Measurements from ENCODE around the gene KLF1.
A peak's percentile ranks its signal among the peaks of the same experiment; 100 is the strongest.
"Not testable (repeated sequence)": the region's sequence is repeated elsewhere in the genome, so short reads cannot be mapped to it uniquely, and the experiment has no call there.

KLF1 gene

DNA sequence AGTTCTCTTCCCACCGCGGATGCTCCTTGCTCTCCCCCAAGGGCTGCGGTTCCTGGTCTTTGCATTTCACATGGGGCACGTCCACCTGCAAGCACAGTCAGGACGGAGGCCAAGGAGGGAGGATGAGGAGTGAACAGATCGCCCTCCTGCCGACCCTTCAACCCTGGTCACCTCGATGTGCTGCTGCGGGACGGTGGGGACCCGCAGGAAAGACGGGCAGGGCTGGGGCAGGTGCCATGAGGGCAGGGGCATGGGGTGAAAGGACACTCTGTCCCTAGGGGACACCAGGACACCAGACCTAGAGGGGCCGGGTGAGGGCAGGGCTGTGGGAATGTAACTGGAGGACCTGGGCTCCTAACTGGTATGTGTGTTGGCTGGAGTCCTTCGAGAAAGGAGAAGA is 31.3 kb upstream of the KLF1 start:
- H3K27ac ChIP-seq (ENCODE audit: low read depth, low read length), result no peak overlapping the region
- H3K9ac ChIP-seq (ENCODE audit: low read depth in 1 of 2, low read length in 2 of 2), result no peak overlapping the region
- peaks cover under 1 to 3% of the 10 kb centered on the region in 2 donors for H3K4me1 ChIP-seq (ENCODE audit: control insufficient read depth in 1 of 2, insufficient read depth in 2 of 2, low read length in 2 of 2)
- H3K27me3 ChIP-seq (ENCODE audit: control insufficient read depth in 1 of 2, insufficient read depth in 2 of 2, low read length in 2 of 2), result no peaks in the 10 kb centered on the region
- no peaks in the 10 kb centered on the region for H3K9me3 ChIP-seq (ENCODE audit: control insufficient read depth in 1 of 2, low read length in 2 of 2)
- peaks cover 6 to 10% of the 10 kb centered on the region in 2 donors for H3K36me3 ChIP-seq (ENCODE audit: control insufficient read depth in 1 of 2, insufficient read depth in 2 of 2, low read length in 2 of 2)
- no peak overlapping the region for H3K4me3 ChIP-seq (ENCODE audit: low read depth in 1 of 2, low read length in 2 of 2)

DNA sequence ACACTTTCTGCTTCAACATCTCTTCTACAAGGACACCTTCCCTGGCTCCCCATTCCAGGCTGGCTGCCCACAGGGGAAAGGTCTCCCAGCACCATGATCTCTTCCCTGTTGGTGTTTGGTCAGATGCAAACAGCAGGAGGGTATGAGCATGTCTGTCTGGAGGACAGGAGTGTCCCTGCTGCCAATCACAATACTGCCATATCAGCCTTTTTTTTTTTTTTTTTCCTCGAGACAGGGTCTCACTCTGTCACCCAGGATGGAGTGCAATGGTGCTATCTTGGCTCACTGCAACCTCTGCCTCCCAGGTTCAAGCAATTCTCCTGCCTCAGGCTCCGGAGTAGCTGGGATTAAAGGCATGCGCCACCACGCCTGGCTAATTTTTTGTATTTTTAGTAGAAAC is 28.9 kb upstream of the KLF1 start:
- H3K9ac ChIP-seq (ENCODE audit: low read depth in 1 of 2, low read length in 2 of 2); H3K27ac ChIP-seq (ENCODE audit: low read depth, low read length): not testable (repeated sequence)

DNA sequence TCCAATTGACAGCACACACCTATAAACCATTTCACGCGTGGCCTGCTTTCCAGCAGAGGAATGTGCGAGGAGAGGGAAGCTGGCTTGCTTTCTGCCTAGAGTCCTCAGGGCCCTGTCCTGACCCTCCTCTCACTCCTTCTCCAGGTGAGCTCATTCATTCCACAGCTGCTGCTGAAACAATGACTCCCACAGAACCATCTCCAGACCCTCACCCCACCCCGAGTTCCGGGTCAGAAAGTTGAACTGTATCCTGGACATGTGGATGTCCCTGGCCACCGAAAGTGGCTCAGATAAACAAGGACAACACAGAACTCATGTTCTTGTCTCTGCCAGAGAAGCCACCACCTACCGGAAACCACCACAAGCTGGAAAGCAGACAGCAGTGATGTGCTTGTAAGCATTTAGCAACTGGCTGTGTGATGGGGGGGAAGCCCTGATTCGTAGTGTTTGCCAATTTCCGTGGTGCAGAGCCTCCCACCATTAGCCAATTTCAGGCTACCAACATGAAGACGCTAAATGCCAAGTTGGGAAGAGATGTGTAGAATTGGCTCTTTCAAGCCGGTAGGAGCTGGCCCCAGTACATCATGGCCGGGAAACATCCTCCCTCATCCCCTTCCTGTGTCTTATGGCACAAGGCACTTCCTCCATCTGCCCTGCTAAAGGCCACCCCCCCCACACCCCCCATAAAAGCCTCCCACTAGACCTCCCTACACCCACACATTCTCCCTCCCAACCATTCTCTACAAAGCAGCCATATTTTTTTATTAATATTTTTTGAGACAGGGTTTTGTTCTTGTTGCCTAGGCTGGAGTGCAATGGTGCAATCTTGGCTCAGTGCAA is 27.1 kb upstream of the KLF1 start:
- no peaks in the 10 kb centered on the region for H3K36me3 ChIP-seq (ENCODE audit: control insufficient read depth in 1 of 2, insufficient read depth in 2 of 2, low read length in 2 of 2)
- no peak overlapping the region for H3K9ac ChIP-seq (ENCODE audit: low read depth in 1 of 2, low read length in 2 of 2)
- peak overlapping the region; percentile 5 for H3K27ac ChIP-seq (ENCODE audit: low read depth, low read length)
- peak overlapping the region in 1 of 2 donors; percentile 26 for H3K4me3 ChIP-seq (ENCODE audit: low read depth in 1 of 2, low read length in 2 of 2)
- H3K27me3 ChIP-seq (ENCODE audit: control insufficient read depth in 1 of 2, insufficient read depth in 2 of 2, low read length in 2 of 2), result no peaks in the 10 kb centered on the region
- H3K4me1 ChIP-seq (ENCODE audit: control insufficient read depth in 1 of 2, insufficient read depth in 2 of 2, low read length in 2 of 2), result peaks cover 12 to 15% of the 10 kb centered on the region in 2 donors
- no peaks in the 10 kb centered on the region for H3K9me3 ChIP-seq (ENCODE audit: control insufficient read depth in 1 of 2, low read length in 2 of 2)

More for the DNA sequence above, 28.9 kb upstream of the KLF1 start:
- H3K36me3 ChIP-seq (ENCODE audit: control insufficient read depth in 1 of 2, insufficient read depth in 2 of 2, low read length in 2 of 2); H3K27me3 ChIP-seq (ENCODE audit: control insufficient read depth in 1 of 2, insufficient read depth in 2 of 2, low read length in 2 of 2); H3K9me3 ChIP-seq (ENCODE audit: control insufficient read depth in 1 of 2, low read length in 2 of 2); H3K4me3 ChIP-seq (ENCODE audit: low read depth in 1 of 2, low read length in 2 of 2): not testable (repeated sequence)
- H3K4me1 ChIP-seq (ENCODE audit: control insufficient read depth in 1 of 2, insufficient read depth in 2 of 2, low read length in 2 of 2), result peaks cover 12 to 15% of the 10 kb centered on the region in 2 donors

DNA sequence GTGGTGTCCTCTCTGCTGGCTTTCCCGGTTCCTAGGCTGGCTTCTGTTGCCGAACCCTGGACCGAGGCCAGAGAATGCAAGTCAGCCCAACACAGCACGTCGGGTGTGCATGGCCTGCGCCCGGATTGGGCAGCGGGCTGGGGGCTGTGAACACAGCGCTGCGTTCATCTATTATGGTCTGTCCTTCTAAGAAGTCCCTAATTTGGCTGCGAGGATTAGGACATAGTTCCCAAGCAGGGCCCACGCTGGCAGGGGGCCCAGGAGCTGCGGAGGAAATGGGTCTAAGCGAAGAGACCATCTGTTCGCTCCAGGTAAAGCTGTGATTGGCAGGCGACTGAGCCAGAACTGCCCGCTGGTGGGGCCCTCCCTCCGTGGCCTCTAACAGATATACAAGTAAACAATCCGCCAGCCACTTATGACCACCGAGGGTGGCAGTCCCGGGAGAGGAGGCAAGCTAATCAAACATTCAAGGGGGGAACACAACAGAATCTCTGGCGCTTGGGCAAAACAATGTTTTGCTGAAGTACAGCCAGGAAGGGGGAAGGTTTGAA is 26.1 kb upstream of the KLF1 start:
- Histone ChIP-seq H3K27me3 (ENCODE audit: control insufficient read depth in 1 of 2, insufficient read depth in 2 of 2, low read length in 2 of 2) (no peaks in the 10 kb centered on the region), H3K4me1 (ENCODE audit: control insufficient read depth in 1 of 2, insufficient read depth in 2 of 2, low read length in 2 of 2) (peaks cover 12 to 15% of the 10 kb centered on the region in 2 donors), H3K9ac (ENCODE audit: low read depth in 1 of 2, low read length in 2 of 2) (peak overlapping the region in 1 of 2 donors; percentile 25), H3K9me3 (ENCODE audit: control insufficient read depth in 1 of 2, low read length in 2 of 2) (no peaks in the 10 kb centered on the region), H3K27ac (ENCODE audit: low read depth, low read length) (peak overlapping the region; percentile 5), H3K4me3 (ENCODE audit: low read depth in 1 of 2, low read length in 2 of 2) (peak overlapping the region in 1 of 2 donors; percentile 26), H3K36me3 (ENCODE audit: control insufficient read depth in 1 of 2, insufficient read depth in 2 of 2, low read length in 2 of 2) (no peaks in the 10 kb centered on the region)

DNA sequence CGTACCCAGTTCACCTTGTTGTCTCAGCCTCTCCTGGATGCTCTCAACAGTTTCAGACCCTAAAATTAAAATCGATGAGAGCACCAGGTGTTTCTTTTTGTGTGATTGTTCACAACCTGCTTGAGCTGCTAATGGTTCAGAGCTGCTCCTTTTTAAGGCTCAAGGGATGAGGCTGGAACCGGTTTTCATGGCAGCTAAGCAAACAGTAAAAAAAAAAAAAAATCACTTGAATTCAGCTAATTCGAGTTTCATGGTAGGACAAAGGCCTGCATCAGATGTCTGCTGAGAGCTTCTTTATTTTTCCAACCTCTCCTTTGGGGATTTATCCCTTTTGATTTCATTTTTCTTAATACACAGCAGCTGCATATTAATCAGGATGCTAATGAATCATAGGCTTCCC is 25.6 kb upstream of the KLF1 start:
- H3K36me3 ChIP-seq (ENCODE audit: control insufficient read depth in 1 of 2, insufficient read depth in 2 of 2, low read length in 2 of 2), result no peaks in the 10 kb centered on the region

DNA sequence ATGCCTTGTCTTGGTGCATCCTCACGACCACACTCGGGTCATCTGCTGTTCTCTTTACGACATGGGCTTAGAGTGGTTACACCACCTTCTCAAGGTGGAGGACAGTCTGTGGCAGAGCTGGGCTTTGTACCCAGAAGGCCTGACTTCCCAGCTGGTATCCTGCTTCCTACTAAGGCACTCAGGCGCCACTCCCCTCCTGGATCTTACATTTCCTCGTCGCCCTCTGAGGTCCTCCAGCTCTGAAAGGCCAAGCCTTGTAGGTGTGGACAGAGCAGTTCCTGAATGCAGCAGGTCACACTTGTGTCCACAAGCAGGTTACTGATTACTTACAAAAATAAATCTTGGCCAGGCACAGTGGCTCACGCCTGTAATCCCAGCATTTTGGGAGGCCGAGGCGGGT is 20.2 kb upstream of the KLF1 start:
- H3K9me3 ChIP-seq (ENCODE audit: control insufficient read depth in 1 of 2, low read length in 2 of 2), result no peaks in the 10 kb centered on the region
- no peaks in the 10 kb centered on the region for H3K27me3 ChIP-seq (ENCODE audit: control insufficient read depth in 1 of 2, insufficient read depth in 2 of 2, low read length in 2 of 2)
- no peak overlapping the region for H3K27ac ChIP-seq (ENCODE audit: low read depth, low read length)
- no peak overlapping the region for H3K4me3 ChIP-seq (ENCODE audit: low read depth in 1 of 2, low read length in 2 of 2)
- H3K9ac ChIP-seq (ENCODE audit: low read depth in 1 of 2, low read length in 2 of 2), result no peak overlapping the region
- H3K4me1 ChIP-seq (ENCODE audit: control insufficient read depth in 1 of 2, insufficient read depth in 2 of 2, low read length in 2 of 2), result peaks cover 1% of the 10 kb centered on the region in 2 donors
- H3K36me3 ChIP-seq (ENCODE audit: control insufficient read depth in 1 of 2, insufficient read depth in 2 of 2, low read length in 2 of 2), result no peaks in the 10 kb centered on the region

More for the DNA sequence above, 25.6 kb upstream of the KLF1 start:
- Histone ChIP-seq H3K9me3 (ENCODE audit: control insufficient read depth in 1 of 2, low read length in 2 of 2) (no peaks in the 10 kb centered on the region), H3K9ac (ENCODE audit: low read depth in 1 of 2, low read length in 2 of 2) (peak overlapping the region in 1 of 2 donors; percentile 25), H3K27ac (ENCODE audit: low read depth, low read length) (no peak overlapping the region), H3K4me3 (ENCODE audit: low read depth in 1 of 2, low read length in 2 of 2) (no peak overlapping the region), H3K27me3 (ENCODE audit: control insufficient read depth in 1 of 2, insufficient read depth in 2 of 2, low read length in 2 of 2) (no peaks in the 10 kb centered on the region), H3K4me1 (ENCODE audit: control insufficient read depth in 1 of 2, insufficient read depth in 2 of 2, low read length in 2 of 2) (peaks cover 12 to 15% of the 10 kb centered on the region in 2 donors)

DNA sequence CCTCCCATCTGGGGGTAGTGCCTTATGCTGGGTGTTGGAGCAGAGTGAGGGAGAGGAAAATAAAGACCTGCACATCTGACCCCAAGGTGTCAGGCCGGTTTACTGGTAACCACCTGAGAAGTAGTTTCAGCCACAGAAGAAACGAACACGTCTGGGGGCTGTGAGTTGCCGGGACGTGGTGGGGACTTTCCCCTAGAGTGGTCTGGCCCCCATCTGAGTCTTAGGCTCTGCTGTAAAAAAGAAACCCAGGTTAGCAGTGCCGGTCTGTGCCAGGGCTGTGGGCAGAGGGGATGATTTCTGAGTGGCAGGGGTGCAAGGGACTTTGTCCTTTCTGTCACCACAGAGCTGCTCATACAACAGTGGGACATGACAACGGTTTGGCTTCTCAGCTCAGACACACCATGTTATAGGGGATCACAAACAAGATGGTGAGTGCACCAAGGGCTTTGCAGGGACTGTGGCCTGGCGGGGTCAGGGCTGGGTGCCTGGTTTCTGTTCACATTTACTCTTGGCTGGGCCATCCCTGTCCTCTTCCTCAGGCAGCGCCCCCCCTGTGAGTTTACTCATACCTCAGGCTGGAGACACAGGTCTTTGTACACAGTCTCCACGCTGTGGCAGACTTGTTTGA is 13.0 kb upstream of the KLF1 start:
- H3K9ac ChIP-seq (ENCODE audit: low read depth in 1 of 2, low read length in 2 of 2), result no peak overlapping the region
- H3K36me3 ChIP-seq (ENCODE audit: control insufficient read depth in 1 of 2, insufficient read depth in 2 of 2, low read length in 2 of 2), result peaks cover 7 to 16% of the 10 kb centered on the region in 2 donors
- no peaks in the 10 kb centered on the region for H3K4me1 ChIP-seq (ENCODE audit: control insufficient read depth in 1 of 2, insufficient read depth in 2 of 2, low read length in 2 of 2)
- no peaks in the 10 kb centered on the region for H3K27me3 ChIP-seq (ENCODE audit: control insufficient read depth in 1 of 2, insufficient read depth in 2 of 2, low read length in 2 of 2)
- no peaks in the 10 kb centered on the region for H3K9me3 ChIP-seq (ENCODE audit: control insufficient read depth in 1 of 2, low read length in 2 of 2)
- no peak overlapping the region for H3K27ac ChIP-seq (ENCODE audit: low read depth, low read length)
- H3K4me3 ChIP-seq (ENCODE audit: low read depth in 1 of 2, low read length in 2 of 2), result no peak overlapping the region

DNA sequence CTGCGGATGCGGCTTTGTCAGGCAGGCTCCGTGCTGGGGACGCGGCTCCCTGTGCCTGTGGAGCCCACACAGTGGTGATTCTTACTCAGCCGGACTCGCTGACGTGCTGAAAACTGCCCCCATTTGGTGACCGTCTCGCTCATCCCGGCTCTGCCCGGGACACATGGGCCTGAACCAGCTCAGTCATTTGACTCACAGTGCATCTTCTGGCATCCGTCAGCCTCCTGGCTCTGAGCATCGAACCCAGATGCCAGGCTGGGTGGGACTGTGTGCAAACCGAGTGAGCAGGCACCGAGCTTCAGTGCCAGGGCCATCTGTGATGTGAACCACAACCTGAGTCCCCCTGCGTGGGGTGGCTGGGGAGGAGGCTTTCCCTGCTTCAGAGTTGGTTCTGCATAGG is 9.5 kb upstream of the KLF1 start:
- no peaks in the 10 kb centered on the region for H3K9me3 ChIP-seq (ENCODE audit: control insufficient read depth in 1 of 2, low read length in 2 of 2)
- H3K4me1 ChIP-seq (ENCODE audit: control insufficient read depth in 1 of 2, insufficient read depth in 2 of 2, low read length in 2 of 2), result peaks cover 6 to 7% of the 10 kb centered on the region in 2 donors
- H3K27me3 ChIP-seq (ENCODE audit: control insufficient read depth in 1 of 2, insufficient read depth in 2 of 2, low read length in 2 of 2), result no peaks in the 10 kb centered on the region
- H3K9ac ChIP-seq (ENCODE audit: low read depth in 1 of 2, low read length in 2 of 2), result no peak overlapping the region
- peaks cover 7 to 32% of the 10 kb centered on the region in 2 donors for H3K36me3 ChIP-seq (ENCODE audit: control insufficient read depth in 1 of 2, insufficient read depth in 2 of 2, low read length in 2 of 2)
- H3K27ac ChIP-seq (ENCODE audit: low read depth, low read length), result no peak overlapping the region
- no peak overlapping the region for H3K4me3 ChIP-seq (ENCODE audit: low read depth in 1 of 2, low read length in 2 of 2)

DNA sequence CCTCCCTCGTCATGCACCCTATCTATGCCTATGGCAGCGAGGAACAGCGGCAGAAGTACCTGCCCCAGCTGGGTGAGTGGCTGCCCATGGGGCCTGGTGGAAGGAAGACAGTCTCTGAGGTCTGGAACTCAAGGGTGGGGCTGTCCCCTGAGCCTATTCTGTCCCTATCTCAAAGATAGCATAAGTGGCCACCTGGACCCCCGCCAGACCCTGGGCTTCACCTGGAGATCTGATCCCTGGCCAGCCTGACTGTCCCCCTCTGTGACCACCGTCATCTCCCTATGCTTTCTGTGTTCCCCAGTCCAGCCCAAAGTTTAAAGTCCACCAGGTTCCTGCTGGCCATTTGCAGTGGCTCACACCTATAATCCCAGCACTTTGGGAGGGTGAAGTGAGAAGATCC is 6.6 kb upstream of the KLF1 start:
- Histone ChIP-seq H3K4me1 (ENCODE audit: control insufficient read depth in 1 of 2, insufficient read depth in 2 of 2, low read length in 2 of 2) (peaks cover 12 to 14% of the 10 kb centered on the region in 2 donors), H3K9ac (ENCODE audit: low read depth in 1 of 2, low read length in 2 of 2) (no peak overlapping the region), H3K36me3 (ENCODE audit: control insufficient read depth in 1 of 2, insufficient read depth in 2 of 2, low read length in 2 of 2) (peaks cover 7 to 32% of the 10 kb centered on the region in 2 donors), H3K9me3 (ENCODE audit: control insufficient read depth in 1 of 2, low read length in 2 of 2) (no peaks in the 10 kb centered on the region), H3K27me3 (ENCODE audit: control insufficient read depth in 1 of 2, insufficient read depth in 2 of 2, low read length in 2 of 2) (no peaks in the 10 kb centered on the region), H3K4me3 (ENCODE audit: low read depth in 1 of 2, low read length in 2 of 2) (no peak overlapping the region), H3K27ac (ENCODE audit: low read depth, low read length) (no peak overlapping the region)

DNA sequence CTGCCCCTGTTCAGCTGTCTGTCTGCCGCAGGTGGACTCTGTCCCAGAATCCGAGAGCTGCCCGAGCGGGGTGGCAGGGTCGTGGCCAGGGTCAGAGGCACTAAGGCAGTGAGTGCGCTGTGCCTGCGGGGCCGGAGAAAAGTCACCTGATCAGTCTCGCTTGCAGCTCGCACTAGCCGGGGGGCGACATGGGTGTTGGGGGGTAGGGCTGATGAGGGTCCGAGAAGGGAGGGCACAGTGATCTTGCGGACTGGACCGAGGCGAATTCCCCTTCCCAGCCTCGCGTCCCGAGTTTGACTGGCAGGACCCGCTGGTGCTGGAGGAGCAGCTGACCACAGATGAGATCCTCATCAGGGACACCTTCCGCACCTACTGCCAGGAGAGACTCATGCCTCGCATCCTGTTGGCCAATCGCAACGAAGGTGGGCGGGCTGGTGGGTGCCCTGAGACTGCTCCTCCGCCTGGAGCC is 4.6 kb upstream of the KLF1 start:
- H3K9ac ChIP-seq (ENCODE audit: low read depth in 1 of 2, low read length in 2 of 2), result peak overlapping the region; percentile 86 to 87
- H3K36me3 ChIP-seq (ENCODE audit: control insufficient read depth in 1 of 2, insufficient read depth in 2 of 2, low read length in 2 of 2), result peaks cover 7 to 17% of the 10 kb centered on the region in 2 donors
- H3K9me3 ChIP-seq (ENCODE audit: control insufficient read depth in 1 of 2, low read length in 2 of 2), result no peaks in the 10 kb centered on the region
- no peaks in the 10 kb centered on the region for H3K27me3 ChIP-seq (ENCODE audit: control insufficient read depth in 1 of 2, insufficient read depth in 2 of 2, low read length in 2 of 2)
- no peak overlapping the region for H3K27ac ChIP-seq (ENCODE audit: low read depth, low read length)
- H3K4me3 ChIP-seq (ENCODE audit: low read depth in 1 of 2, low read length in 2 of 2), result peak overlapping the region; percentile 99
- peaks cover 12 to 14% of the 10 kb centered on the region in 2 donors for H3K4me1 ChIP-seq (ENCODE audit: control insufficient read depth in 1 of 2, insufficient read depth in 2 of 2, low read length in 2 of 2)
